GM19452 (cell line): ENCODE data around the gene NR1D2.

Experiments used
- ATAC-seq: cut with Tn5 transposase; IDR thresholded peaks from one replicate; pipeline ENCODE4 v1.9.1; 2021; ENCODE audit not compliant: unreplicated experiment

The NR1D2 gene

GRCh38 chr3:23928524-23928923 is 16.6 kb upstream of the NR1D2 start:
- ATAC-seq: no peak

GRCh38 chr3:23931597-23931996 is 13.5 kb upstream of the NR1D2 start:
- ATAC-seq: no peak

- no peak for ATAC-seq
Observed at GRCh38 chr3:23932571-23932970, 12.5 kb upstream of the NR1D2 start.

GRCh38 chr3:23934253-23934652 is 10.8 kb upstream of the NR1D2 start:
- no peak for ATAC-seq

- ATAC-seq: no peak
Observed at GRCh38 chr3:23937296-23937695, 7.8 kb upstream of the NR1D2 start.

- no peak for ATAC-seq
Observed at GRCh38 chr3:23938688-23939087, 6.4 kb upstream of the NR1D2 start.

GRCh38 chr3:23940775-23941174 is 4.3 kb upstream of the NR1D2 start:
- no peak for ATAC-seq

GRCh38 chr3:23941440-23941839 is 3.6 kb upstream of the NR1D2 start:
- no peak for ATAC-seq

- no peak for ATAC-seq
Observed at GRCh38 chr3:23942546-23942945, 2.5 kb upstream of the NR1D2 start.

- ATAC-seq: no peak
Observed at GRCh38 chr3:23944007-23944783, 891 bp upstream of the NR1D2 start.

- no peak for ATAC-seq
Observed at GRCh38 chr3:23945663-23945912, 502 bp downstream of the NR1D2 start.

- peak; percentile 69 for ATAC-seq
Observed at GRCh38 chr3:23945913-23946687, 1.0 kb downstream of the NR1D2 start.

GRCh38 chr3:23948761-23949160 is 3.7 kb downstream of the NR1D2 start:
- ATAC-seq: no peak

GRCh38 chr3:23949784-23950183 is 4.7 kb downstream of the NR1D2 start:
- peak; percentile 17 for ATAC-seq

GRCh38 chr3:23950293-23950692 is 5.2 kb downstream of the NR1D2 start:
- peak; percentile 34 for ATAC-seq

GRCh38 chr3:23952646-23953045 is 7.6 kb downstream of the NR1D2 start:
- ATAC-seq: peak; percentile 44

- ATAC-seq: no peak
Observed at GRCh38 chr3:23953523-23953922, 8.4 kb downstream of the NR1D2 start.

GRCh38 chr3:23954144-23954543 is 9.1 kb downstream of the NR1D2 start:
- ATAC-seq: no peak

- ATAC-seq: no peak
Observed at GRCh38 chr3:23956701-23957100, 11.6 kb downstream of the NR1D2 start.

GRCh38 chr3:23959135-23959900 is 14.2 kb downstream of the NR1D2 start:
- ATAC-seq: no peak

GRCh38 chr3:23960649-23961048 is 15.6 kb downstream of the NR1D2 start:
- no peak for ATAC-seq

- ATAC-seq: no peak
Observed at GRCh38 chr3:23961066-23961465, 16.0 kb downstream of the NR1D2 start.
